HCT116 (cell line): Measurements from ENCODE around the gene IGLL1. TPM values are rescaled to one million over a fixed set of nuclear protein-coding genes. Genes with fewer than 3 reads are reported as not detected.
"Not testable (repeated sequence)": the region's sequence is repeated elsewhere in the genome, so short reads cannot be mapped to it uniquely, and the experiment has no call there.

ENCODE experiments used
- ATAC-seq: fragments of 200-7000 bp; cut with Tn5 transposase; 2 replicates; pipeline ENCODE4 v1.9.1; 2020; ENCODE audit warnings: mild to moderate bottlenecking, moderate library complexity
- BruUV-seq: library from RNA; stranded (reverse); fragments of 400-500 nt; replicated peaks from 2 replicates; lab custom pipeline; 2021; lab: Mats Ljungman, UMichigan
- CTCF ChIA-PET: fragments of 300-600 bp; sonication (Branson Sonifier 250); formaldehyde crosslinking; loops from one replicate; lab custom pipeline; 2021; ENCODE audit warnings: antibody characterized with exemption; lab: Charles Lee
- POLR2A ChIA-PET: fragments of 300-600, 350-600 bp; sonication (Branson Sonifier 250); formaldehyde crosslinking; loops from one replicate; lab custom pipeline; 2021; ENCODE audit warnings: antibody characterized with exemption; lab: Charles Lee
- RAD21 ChIA-PET, 2 experiments: fragments of 300-600 bp; sonication (Branson Sonifier 250); formaldehyde crosslinking; loops; one replicate each; lab custom pipeline; 2023; ENCODE audit warnings: low total read pairs in 2 of 2; ENCODE audit not compliant: uncharacterized antibody in 2 of 2, unreplicated experiment in 2 of 2, low non-redundant PET in 1 of 2; lab: Charles Lee
- DNase-seq: peaks from one replicate; pipeline ENCODE4 v3.0.0-alpha.2; 2010; ENCODE audit warnings: low read depth, low spot score
- H2AFZ ChIP-seq: fragments of 200-600 bp; shearing (Covaris generic), sonication (generic); 2 replicates; pipeline ENCODE4 v1.6.1; 2017; ENCODE audit warnings: low read depth, mixed run types, mixed read lengths, antibody characterized with exemption, low read length; ENCODE audit not compliant: poor library complexity, severe bottlenecking
- H3K27ac ChIP-seq: 2 replicates; pipeline ENCODE4 v1.5.1; 2012; ENCODE audit warnings: low read depth, low read length
- H3K27me3 ChIP-seq: fragments of 200-600 bp; sonication (generic); 2 replicates; pipeline ENCODE4 v1.6.1; 2016; ENCODE audit warnings: mixed run types, low read length, mixed read lengths; ENCODE audit not compliant: insufficient read depth
- H3K36me3 ChIP-seq, 2 experiments: fragments of 200-500 bp in 1 of 2; fragments of 200-600 bp in 1 of 2; sonication (Bioruptor generic) in 1 of 2; sonication (generic) in 1 of 2; 2 replicates each; pipeline versions ENCODE4 v1.5.1 to v1.6.1; 2014 to 2016; ENCODE audit warnings: low read length in 2 of 2, inconsistent platforms in 1 of 2, mixed read lengths in 1 of 2, mixed run types in 1 of 2; ENCODE audit not compliant: insufficient read depth in 2 of 2, control insufficient read depth in 1 of 2
- H3K4me1 ChIP-seq, 2 experiments: fragments of 200-600 bp in 1 of 2; sonication (generic) in 1 of 2; 2 replicates each; pipeline versions ENCODE4 v1.5.1 to v1.6.1; 2012 to 2017; ENCODE audit warnings: low read length in 2 of 2, inconsistent platforms in 1 of 2, mild to moderate bottlenecking in 1 of 2, mixed read lengths in 1 of 2, mixed run types in 1 of 2, moderate library complexity in 1 of 2; ENCODE audit not compliant: insufficient read depth in 2 of 2, control insufficient read depth in 1 of 2
- H3K4me2 ChIP-seq: fragments of 200-600 bp; sonication (generic); 2 replicates; pipeline ENCODE4 v1.6.1; 2017; ENCODE audit warnings: mixed run types, low read length, mixed read lengths
- H3K4me3 ChIP-seq, 2 experiments: fragments of 200-600 bp in 1 of 2; sonication (generic) in 1 of 2; replicated peaks in 1 of 2; 2 replicates each; pipeline ENCODE4 v1.5.1; 2011 to 2016; ENCODE audit warnings: low read length in 2 of 2, control low read depth in 1 of 2, low read depth in 1 of 2, mild to moderate bottlenecking in 1 of 2, mixed read lengths in 1 of 2, mixed run types in 1 of 2
- H3K79me2 ChIP-seq: fragments of 200-600 bp; sonication (generic); 2 replicates; pipeline ENCODE4 v1.6.1; 2017; ENCODE audit warnings: mild to moderate bottlenecking, mixed run types, low read length, moderate library complexity, mixed read lengths; ENCODE audit not compliant: insufficient read depth
- H3K9ac ChIP-seq: fragments of 200-600 bp; sonication (generic); 2 replicates; pipeline ENCODE4 v1.6.1; 2016; ENCODE audit warnings: low read length, mixed read lengths
- H3K9me2 ChIP-seq: fragments of 200-600 bp; sonication (generic), shearing (Covaris generic); 2 replicates; pipeline ENCODE4 v1.6.1; 2017; ENCODE audit warnings: mixed run types, mild to moderate bottlenecking, moderate library complexity; ENCODE audit not compliant: insufficient read depth
- H3K9me3 ChIP-seq, 2 experiments: fragments of 200-500 bp in 1 of 2; fragments of 200-600 bp in 1 of 2; sonication (Bioruptor generic) in 1 of 2; sonication (generic) in 1 of 2; 2 replicates each; pipeline ENCODE4 v1.6.1; 2014 to 2017; ENCODE audit warnings: low read length in 2 of 2, mixed read lengths in 2 of 2, inconsistent platforms in 1 of 2, low read depth in 1 of 2, mild to moderate bottlenecking in 1 of 2, mixed run types in 1 of 2, moderate library complexity in 1 of 2; ENCODE audit not compliant: control insufficient read depth in 1 of 2, insufficient read depth in 1 of 2
- H4K20me1 ChIP-seq: fragments of 200-600 bp; sonication (generic), shearing (Covaris generic); 2 replicates; pipeline ENCODE4 v1.6.1; 2017; ENCODE audit warnings: mixed run types, mild to moderate bottlenecking, moderate library complexity; ENCODE audit not compliant: insufficient read depth
- CBX3 ChIP-seq: IDR thresholded peaks from 2 replicates; pipeline ENCODE4 v1.6.1; 2012; ENCODE audit warnings: low read depth
- ELF1 ChIP-seq: IDR thresholded peaks from 2 replicates; pipeline ENCODE4 v1.6.1; 2012; ENCODE audit warnings: low read depth, borderline replicate concordance
- EZH2 ChIP-seq: fragments of 200-600 bp; sonication (generic); IDR thresholded peaks from 2 replicates; pipeline ENCODE4 v1.6.1; 2017; ENCODE audit warnings: antibody characterized with exemption, mixed run types
- EZH2phosphoT487 ChIP-seq: fragments of 200-600 bp; IDR thresholded peaks from 2 replicates; pipeline ENCODE4 v1.6.1; 2018; ENCODE audit warnings: antibody characterized with exemption, borderline replicate concordance
- POLR2A ChIP-seq: IDR thresholded peaks from 2 replicates; pipeline ENCODE4 v1.7.0; 2011; ENCODE audit warnings: borderline replicate concordance; ENCODE audit not compliant: insufficient read depth, insufficient read length; ENCODE audit errors: extremely low read depth
- POLR2AphosphoS5 ChIP-seq: IDR thresholded peaks from 2 replicates; pipeline ENCODE4 v1.6.1; 2011; ENCODE audit warnings: mild to moderate bottlenecking, low read depth, low read length, moderate library complexity
- SIN3A ChIP-seq: IDR thresholded peaks from 2 replicates; pipeline ENCODE4 v1.6.1; 2012; ENCODE audit warnings: low read depth
- SP1 ChIP-seq: IDR thresholded peaks from 2 replicates; pipeline ENCODE4 v1.6.1; 2012; ENCODE audit warnings: low read depth
- TCF7L2 ChIP-seq: IDR thresholded peaks from 2 replicates; pipeline ENCODE4 v1.7.0; 2011; ENCODE audit warnings: borderline replicate concordance, inconsistent platforms; ENCODE audit not compliant: insufficient read depth, insufficient read length; ENCODE audit errors: extremely low read depth
- YY1 ChIP-seq: IDR thresholded peaks from 2 replicates; pipeline ENCODE4 v1.6.1; 2011; ENCODE audit warnings: low read length, low read depth, moderate library complexity, mild to moderate bottlenecking; ENCODE audit not compliant: insufficient replicate concordance; ENCODE audit errors: extremely low read depth
- ZFX ChIP-seq: fragments of 450-650 bp; IDR thresholded peaks from 2 replicates; pipeline ENCODE4 v1.6.1; 2017
- intact Hi-C: fragments of 100-400 bp; cut with micrococcal nuclease; formaldehyde crosslinking; loops from 2 replicates; pipeline ENCODE4 v1.10.0; 2022
- total RNA-seq: library from RNA; stranded (reverse); gene quantifications from one replicate; pipeline ENCODE4 v1.2.1, GENCODE V29; 2021; ENCODE audit not compliant: unreplicated experiment
- TF ChIP-seq, protein P1 (sequence below): IDR thresholded peaks from 2 replicates; pipeline ENCODE4 v1.6.1; 2012
- TF ChIP-seq, protein P2 (sequence below), 3 experiments: fragments of 200-600 bp in 1 of 3; sonication (generic) in 1 of 3; IDR thresholded peaks in 2 of 3; conservative IDR thresholded peaks in 1 of 3; 2 replicates each; pipeline ENCODE4 v1.5.1; 2012 to 2017; ENCODE audit warnings: low read depth in 2 of 3, low read length in 2 of 3, antibody characterized with exemption in 1 of 3, borderline replicate concordance in 1 of 3, control low read depth in 1 of 3, mild to moderate bottlenecking in 1 of 3, mixed read lengths in 1 of 3, mixed run types in 1 of 3, moderate library complexity in 1 of 3; ENCODE audit not compliant: insufficient read depth in 1 of 3
- TF ChIP-seq, protein P3 (sequence below): IDR thresholded peaks from 2 replicates; pipeline ENCODE4 v1.6.1; 2012

The IGLL1 gene
- total RNA-seq, 1 experiment from 2014 or later, result not detected

DNA sequence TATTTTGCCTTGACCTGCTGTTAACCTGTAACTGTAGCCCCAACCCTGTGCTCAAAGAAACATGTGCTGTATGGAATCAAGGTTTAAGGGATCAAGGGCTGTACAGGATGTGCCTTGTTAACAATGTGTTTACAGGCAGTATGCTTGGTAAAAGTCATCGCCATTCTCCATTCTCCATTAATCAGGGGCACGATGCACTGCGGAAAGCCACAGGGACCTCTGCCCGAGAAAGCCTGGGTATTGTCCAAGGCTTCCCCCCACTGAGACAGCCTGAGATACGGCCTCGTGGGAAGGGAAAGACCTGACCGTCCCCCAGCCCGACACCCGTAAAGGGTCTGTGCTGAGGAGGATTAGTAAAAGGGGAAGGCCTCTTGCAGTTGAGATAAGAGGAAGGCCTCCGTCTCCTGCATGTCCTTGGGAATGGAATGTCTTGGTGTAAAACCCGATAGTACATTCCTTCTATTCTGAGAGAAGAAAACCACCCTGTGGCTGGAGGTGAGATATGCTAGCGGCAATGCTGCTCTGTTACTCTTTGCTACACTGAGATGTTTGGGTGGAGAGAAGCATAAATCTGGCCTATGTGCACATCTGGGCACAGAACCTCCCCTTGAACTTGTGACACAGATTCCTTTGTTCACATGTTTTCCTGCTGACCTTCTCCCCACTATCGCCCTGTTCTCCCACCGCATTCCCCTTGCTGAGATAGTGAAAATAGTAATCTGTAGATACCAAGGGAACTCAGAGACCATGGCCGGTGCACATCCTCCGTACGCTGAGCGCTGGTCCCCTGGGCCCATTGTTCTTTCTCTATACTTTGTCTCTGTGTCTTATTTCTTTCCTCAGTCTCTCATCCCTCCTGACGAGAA, 42.0 kb downstream of the IGLL1 start:
- H3K27me3 ChIP-seq, H3K36me3 ChIP-seq, BruUV-seq, H3K4me3 ChIP-seq, H3K9me2 ChIP-seq, POLR2A ChIA-PET, H3K4me1 ChIP-seq, H3K9ac ChIP-seq, RAD21 ChIA-PET, H4K20me1 ChIP-seq, H3K4me2 ChIP-seq, H3K9me3 ChIP-seq, H3K79me2 ChIP-seq, H3K27ac ChIP-seq, ATAC-seq, H2AFZ ChIP-seq, DNase-seq, CTCF ChIA-PET: not testable (repeated sequence)
- intact Hi-C loops, result loop anchor here (2.0 kb wide), 2 partner anchors 135 to 223 kb away; no protein-coding TSS in a partner anchor

DNA sequence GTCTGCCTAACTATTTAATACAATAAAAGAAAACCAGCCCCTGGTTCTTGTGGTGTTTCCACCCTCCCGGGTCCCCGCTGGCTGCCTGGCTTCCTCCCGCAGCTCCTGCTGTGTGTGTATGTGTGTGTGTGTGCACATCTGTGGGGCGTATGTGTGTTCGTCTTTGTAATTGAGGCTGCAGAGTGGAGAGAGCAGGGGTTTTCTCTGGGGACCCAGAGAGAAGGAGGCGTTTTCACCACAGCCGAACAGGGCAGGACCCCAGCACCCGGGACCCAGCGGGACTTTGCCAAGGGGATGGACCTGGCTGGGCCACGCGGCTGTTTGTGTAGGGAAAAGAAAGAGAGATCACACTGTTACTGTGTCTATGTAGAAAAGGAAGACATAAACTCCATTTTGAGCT, 42.7 kb downstream of the IGLL1 start:
- RAD21 ChIA-PET, result no interaction called here
- H2AFZ ChIP-seq, result no peak overlapping the region
- POLR2A ChIA-PET, result no interaction called here
- H3K4me3 ChIP-seq, result no peak overlapping the region
- no peaks in the 10 kb centered on the region for H3K9me2 ChIP-seq
- H3K9me3 ChIP-seq, result no peaks in the 10 kb centered on the region
- H4K20me1 ChIP-seq, result no peaks in the 10 kb centered on the region
- no peak for DNase-seq
- H3K9ac ChIP-seq, result no peak overlapping the region
- H3K36me3 ChIP-seq, result no peaks in the 10 kb centered on the region
- intact Hi-C loops, result no loop called here
- H3K27ac ChIP-seq, result no peak overlapping the region
- ATAC-seq, result no peak
- peaks cover 0 to 7% of the 10 kb centered on the region in 2 experiments; a peak in 2 of 4 replicates for H3K4me1 ChIP-seq
- CTCF ChIA-PET, result no interaction called here
- H3K27me3 ChIP-seq, result no peaks in the 10 kb centered on the region
- H3K4me2 ChIP-seq, result no peak overlapping the region
- H3K79me2 ChIP-seq, result no peaks in the 10 kb centered on the region
- no TSS peak for BruUV-seq
- TF ChIP-seq, protein P1, sequence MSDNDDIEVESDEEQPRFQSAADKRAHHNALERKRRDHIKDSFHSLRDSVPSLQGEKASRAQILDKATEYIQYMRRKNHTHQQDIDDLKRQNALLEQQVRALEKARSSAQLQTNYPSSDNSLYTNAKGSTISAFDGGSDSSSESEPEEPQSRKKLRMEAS, result no peak
- TF ChIP-seq CBX3 (no peak), EZH2 (no peak), ZFX (no peak), YY1 (no peak), SIN3A (no peak), SP1 (no peak), POLR2AphosphoS5 (no peak), ELF1 (no peak), TCF7L2 (no peak), EZH2phosphoT487 (no peak), POLR2A (no peak)
- TF ChIP-seq, protein P2, sequence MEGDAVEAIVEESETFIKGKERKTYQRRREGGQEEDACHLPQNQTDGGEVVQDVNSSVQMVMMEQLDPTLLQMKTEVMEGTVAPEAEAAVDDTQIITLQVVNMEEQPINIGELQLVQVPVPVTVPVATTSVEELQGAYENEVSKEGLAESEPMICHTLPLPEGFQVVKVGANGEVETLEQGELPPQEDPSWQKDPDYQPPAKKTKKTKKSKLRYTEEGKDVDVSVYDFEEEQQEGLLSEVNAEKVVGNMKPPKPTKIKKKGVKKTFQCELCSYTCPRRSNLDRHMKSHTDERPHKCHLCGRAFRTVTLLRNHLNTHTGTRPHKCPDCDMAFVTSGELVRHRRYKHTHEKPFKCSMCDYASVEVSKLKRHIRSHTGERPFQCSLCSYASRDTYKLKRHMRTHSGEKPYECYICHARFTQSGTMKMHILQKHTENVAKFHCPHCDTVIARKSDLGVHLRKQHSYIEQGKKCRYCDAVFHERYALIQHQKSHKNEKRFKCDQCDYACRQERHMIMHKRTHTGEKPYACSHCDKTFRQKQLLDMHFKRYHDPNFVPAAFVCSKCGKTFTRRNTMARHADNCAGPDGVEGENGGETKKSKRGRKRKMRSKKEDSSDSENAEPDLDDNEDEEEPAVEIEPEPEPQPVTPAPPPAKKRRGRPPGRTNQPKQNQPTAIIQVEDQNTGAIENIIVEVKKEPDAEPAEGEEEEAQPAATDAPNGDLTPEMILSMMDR (IDR thresholded peaks at IDR 0.05 in 2 of 3, conservative IDR thresholded peaks at IDR 0.05 in 1 of 3; ENCODE audit: borderline replicate concordance in 1 of 3, insufficient read depth in 1 of 3, low read depth in 2 of 3, low read length in 2 of 3), result no peak
- TF ChIP-seq, protein P3, sequence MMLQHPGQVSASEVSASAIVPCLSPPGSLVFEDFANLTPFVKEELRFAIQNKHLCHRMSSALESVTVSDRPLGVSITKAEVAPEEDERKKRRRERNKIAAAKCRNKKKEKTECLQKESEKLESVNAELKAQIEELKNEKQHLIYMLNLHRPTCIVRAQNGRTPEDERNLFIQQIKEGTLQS, result no peak
